Measurements from ENCODE around the gene TXNL4B.

TXNL4B gene

GRCh38 chr16:72132726-72133125, 39.3 kb upstream of the TXNL4B start:
- no peak for DNase-seq (ENCODE audit: low read depth)
- no peak for TF ChIP-seq CTCF (conservative IDR thresholded peaks at IDR 0.05; ENCODE audit: low read depth, low read length)
- H3K4me3 ChIP-seq (ENCODE audit: low read length): no peak overlapping the region

GRCh38 chr16:72131036-72131435, 37.6 kb upstream of the TXNL4B start:
- DNase-seq (ENCODE audit: low read depth): no peak
- TF ChIP-seq CTCF (conservative IDR thresholded peaks at IDR 0.05; ENCODE audit: low read depth, low read length): no peak
- H3K4me3 ChIP-seq (ENCODE audit: low read length): no peak overlapping the region

- no peak for DNase-seq (ENCODE audit: low read depth)
- no peak overlapping the region for H3K4me3 ChIP-seq (ENCODE audit: low read length)
- no peak for TF ChIP-seq CTCF (conservative IDR thresholded peaks at IDR 0.05; ENCODE audit: low read depth, low read length)
Measured at GRCh38 chr16:72129976-72130656, 36.7 kb upstream of the TXNL4B start.

GRCh38 chr16:72128701-72129100, 35.3 kb upstream of the TXNL4B start:
- H3K4me3 ChIP-seq (ENCODE audit: low read length): no peak overlapping the region
- DNase-seq (ENCODE audit: low read depth): no peak
- no peak for TF ChIP-seq CTCF (conservative IDR thresholded peaks at IDR 0.05; ENCODE audit: low read depth, low read length)

- no peak overlapping the region for H3K4me3 ChIP-seq (ENCODE audit: low read length)
- no peak for DNase-seq (ENCODE audit: low read depth)
- no peak for TF ChIP-seq CTCF (conservative IDR thresholded peaks at IDR 0.05; ENCODE audit: low read depth, low read length)
Measured at GRCh38 chr16:72126429-72126765, 33.0 kb upstream of the TXNL4B start.

- no peak for DNase-seq (ENCODE audit: low read depth)
- no peak overlapping the region for H3K4me3 ChIP-seq (ENCODE audit: low read length)
- TF ChIP-seq CTCF (conservative IDR thresholded peaks at IDR 0.05; ENCODE audit: low read depth, low read length): no peak
Measured at GRCh38 chr16:72125635-72126428, 32.4 kb upstream of the TXNL4B start.
